ENCODE data around the gene ZBTB47. TPM values are rescaled to one million over a fixed set of nuclear protein-coding genes. Genes with fewer than 3 reads are reported as not detected.

Gene ZBTB47
- total RNA-seq, 1 experiment from 2014 or later, result 9.5 TPM

DNA sequence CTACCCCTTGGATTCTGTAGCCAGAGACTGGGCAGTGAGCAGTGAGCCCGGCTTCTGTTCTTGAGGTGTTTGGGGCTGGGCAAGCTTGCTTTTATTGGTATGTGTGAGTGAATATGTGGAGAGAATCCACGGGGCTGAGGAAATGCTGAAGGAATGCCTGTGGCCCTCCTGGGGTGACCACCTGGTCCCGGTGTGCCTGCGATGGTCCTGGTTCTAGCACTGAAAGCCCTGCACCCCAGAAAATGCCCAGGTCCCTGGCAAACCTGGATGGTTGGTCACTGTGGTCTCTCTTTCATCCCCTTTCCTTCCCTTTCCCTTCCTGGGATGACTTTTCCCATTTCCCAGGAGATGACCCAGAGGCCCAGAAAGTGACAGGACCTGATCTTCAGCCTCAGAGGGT lies 4.2 kb downstream of the ZBTB47 start:
- Histone ChIP-seq H3K4me2 (ENCODE audit: low read length) (no peak overlapping the region), H3K79me2 (ENCODE audit: low read length) (0 out of 2 replicates have a peak, but pooled peaks cover 8% of the 10 kb centered on the region), H3K9me2 (replicated peaks; ENCODE audit: low read length) (no peaks in the 10 kb centered on the region), H4K20me1 (ENCODE audit: low read length) (no peaks in the 10 kb centered on the region), H3K27ac (ENCODE audit: low read length) (no peak overlapping the region), H3K9me3 (ENCODE audit: low read length) (no peaks in the 10 kb centered on the region), H3F3A (ENCODE audit: low read length, unreplicated experiment) (no peaks in the 10 kb centered on the region), H3K4me1 (ENCODE audit: insufficient read depth, low read length) (peaks cover 11% of the 10 kb centered on the region), H3K27me3 (ENCODE audit: low read length) (no peaks in the 10 kb centered on the region), H2AFZ (ENCODE audit: low read length) (no peak overlapping the region), H3K36me3 (ENCODE audit: low read depth, low read length) (no peaks in the 10 kb centered on the region), H3K9ac (ENCODE audit: low read length) (no peak overlapping the region), H3K4me3 (ENCODE audit: low read length) (no peak overlapping the region)
- no peak for DNase-seq
- TF ChIP-seq, protein P1, sequence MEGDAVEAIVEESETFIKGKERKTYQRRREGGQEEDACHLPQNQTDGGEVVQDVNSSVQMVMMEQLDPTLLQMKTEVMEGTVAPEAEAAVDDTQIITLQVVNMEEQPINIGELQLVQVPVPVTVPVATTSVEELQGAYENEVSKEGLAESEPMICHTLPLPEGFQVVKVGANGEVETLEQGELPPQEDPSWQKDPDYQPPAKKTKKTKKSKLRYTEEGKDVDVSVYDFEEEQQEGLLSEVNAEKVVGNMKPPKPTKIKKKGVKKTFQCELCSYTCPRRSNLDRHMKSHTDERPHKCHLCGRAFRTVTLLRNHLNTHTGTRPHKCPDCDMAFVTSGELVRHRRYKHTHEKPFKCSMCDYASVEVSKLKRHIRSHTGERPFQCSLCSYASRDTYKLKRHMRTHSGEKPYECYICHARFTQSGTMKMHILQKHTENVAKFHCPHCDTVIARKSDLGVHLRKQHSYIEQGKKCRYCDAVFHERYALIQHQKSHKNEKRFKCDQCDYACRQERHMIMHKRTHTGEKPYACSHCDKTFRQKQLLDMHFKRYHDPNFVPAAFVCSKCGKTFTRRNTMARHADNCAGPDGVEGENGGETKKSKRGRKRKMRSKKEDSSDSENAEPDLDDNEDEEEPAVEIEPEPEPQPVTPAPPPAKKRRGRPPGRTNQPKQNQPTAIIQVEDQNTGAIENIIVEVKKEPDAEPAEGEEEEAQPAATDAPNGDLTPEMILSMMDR (conservative IDR thresholded peaks at IDR 0.05; ENCODE audit: low read depth, low read length), result no peak
- no peak for TF ChIP-seq EZH2phosphoT487 (IDR thresholded peaks at IDR 0.05; ENCODE audit: borderline replicate concordance, low read length)
- TF ChIP-seq EZH2 (IDR thresholded peaks at IDR 0.05; ENCODE audit: low read length, unreplicated experiment), result no peak
- ChIA-PET CTCF (interaction anchor here (0.6 kb wide), 1 partner anchor 54 kb away, joined by 4 read pairs; no protein-coding TSS in a partner anchor), POLR2A (ENCODE audit: unreplicated experiment) (no interaction called here)
- intact Hi-C loops (cut with micrococcal nuclease), result no loop called here
- no TSS peak for BruUV-seq (replicated peaks)
- no peak for ATAC-seq

DNA sequence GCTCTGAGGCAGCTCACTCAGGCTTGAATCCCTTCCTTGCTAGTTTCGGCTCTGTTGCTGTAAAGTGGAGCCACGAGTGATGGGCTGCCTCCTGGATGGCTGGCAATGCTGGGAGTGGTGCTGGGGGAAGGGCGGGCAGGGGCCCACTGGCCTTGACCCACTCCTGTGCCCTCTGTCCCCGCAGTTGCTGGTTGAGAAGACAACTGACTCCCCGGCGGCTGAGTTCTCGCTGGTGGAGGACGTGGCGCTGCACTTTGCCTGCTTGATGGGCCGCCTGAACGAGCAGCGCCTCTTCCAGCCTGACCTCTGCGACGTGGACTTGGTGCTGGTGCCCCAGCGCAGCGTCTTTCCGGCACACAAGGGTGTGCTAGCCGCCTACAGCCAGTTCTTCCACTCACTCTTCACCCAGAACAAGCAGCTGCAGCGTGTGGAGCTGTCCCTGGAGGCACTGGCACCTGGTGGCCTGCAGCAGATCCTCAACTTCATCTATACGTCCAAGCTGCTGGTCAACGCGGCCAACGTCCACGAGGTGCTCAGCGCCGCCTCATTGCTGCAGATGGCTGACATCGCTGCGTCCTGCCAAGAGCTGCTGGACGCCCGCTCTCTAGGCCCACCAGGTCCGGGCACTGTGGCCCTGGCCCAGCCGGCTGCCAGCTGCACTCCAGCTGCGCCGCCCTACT lies 4.7 kb downstream of the ZBTB47 start:
- DNase-seq (no peak), ATAC-seq (no peak)
- H3F3A ChIP-seq (ENCODE audit: low read length, unreplicated experiment), result no peaks in the 10 kb centered on the region
- H3K4me1 ChIP-seq (ENCODE audit: insufficient read depth, low read length), result peaks cover 6% of the 10 kb centered on the region
- TF ChIP-seq, protein P1 (conservative IDR thresholded peaks at IDR 0.05; ENCODE audit: low read depth, low read length), result no peak
- TF ChIP-seq EZH2phosphoT487 (IDR thresholded peaks at IDR 0.05; ENCODE audit: borderline replicate concordance, low read length) (no peak), EZH2 (IDR thresholded peaks at IDR 0.05; ENCODE audit: low read length, unreplicated experiment) (no peak)
- ChIA-PET POLR2A (ENCODE audit: unreplicated experiment) (no interaction called here), CTCF (interaction anchor here (0.6 kb wide), 1 partner anchor 53 kb away, joined by 4 read pairs; no protein-coding TSS in a partner anchor)
- H3K4me3 ChIP-seq (ENCODE audit: low read length), result no peak overlapping the region
- no peak overlapping the region for H3K9ac ChIP-seq (ENCODE audit: low read length)
- no peak overlapping the region for H3K27ac ChIP-seq (ENCODE audit: low read length)
- H3K9me3 ChIP-seq (ENCODE audit: low read length), result no peaks in the 10 kb centered on the region
- no peak overlapping the region for H2AFZ ChIP-seq (ENCODE audit: low read length)
- no peaks in the 10 kb centered on the region for H3K9me2 ChIP-seq (replicated peaks; ENCODE audit: low read length)
- H3K27me3 ChIP-seq (ENCODE audit: low read length), result no peaks in the 10 kb centered on the region
- intact Hi-C loops (cut with micrococcal nuclease), result no loop called here
- 0 out of 2 replicates have a peak, but pooled peaks cover 7% of the 10 kb centered on the region for H3K79me2 ChIP-seq (ENCODE audit: low read length)
- no TSS peak for BruUV-seq (replicated peaks)
- H3K4me2 ChIP-seq (ENCODE audit: low read length), result no peak overlapping the region
- H3K36me3 ChIP-seq (ENCODE audit: low read depth, low read length), result no peaks in the 10 kb centered on the region
- H4K20me1 ChIP-seq (ENCODE audit: low read length), result no peaks in the 10 kb centered on the region

DNA sequence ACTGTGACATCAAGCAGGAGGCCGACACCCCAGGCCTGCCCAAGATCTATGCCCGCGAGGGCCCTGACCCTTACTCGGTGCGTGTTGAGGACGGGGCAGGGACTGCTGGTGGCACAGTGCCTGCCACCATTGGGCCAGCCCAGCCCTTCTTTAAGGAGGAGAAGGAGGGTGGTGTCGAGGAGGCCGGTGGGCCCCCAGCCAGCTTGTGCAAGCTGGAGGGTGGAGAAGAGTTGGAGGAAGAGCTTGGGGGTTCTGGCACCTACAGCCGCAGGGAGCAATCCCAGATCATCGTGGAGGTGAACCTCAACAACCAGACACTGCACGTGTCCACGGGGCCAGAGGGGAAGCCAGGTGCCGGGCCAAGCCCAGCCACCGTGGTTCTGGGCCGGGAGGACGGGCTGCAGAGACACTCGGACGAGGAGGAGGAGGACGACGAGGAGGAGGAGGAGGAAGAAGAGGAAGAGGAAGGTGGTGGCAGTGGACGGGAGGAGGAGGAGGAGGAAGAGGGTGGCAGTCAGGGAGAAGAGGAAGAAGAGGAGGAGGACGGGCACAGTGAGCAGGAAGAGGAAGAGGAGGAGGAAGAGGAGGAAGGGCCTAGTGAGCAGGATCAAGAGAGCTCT lies 5.4 kb downstream of the ZBTB47 start:
- Histone ChIP-seq H3K9me3 (ENCODE audit: low read length) (no peaks in the 10 kb centered on the region), H3K9me2 (replicated peaks; ENCODE audit: low read length) (no peaks in the 10 kb centered on the region), H3F3A (ENCODE audit: low read length, unreplicated experiment) (no peaks in the 10 kb centered on the region), H3K4me3 (ENCODE audit: low read length) (no peak overlapping the region), H3K9ac (ENCODE audit: low read length) (no peak overlapping the region), H4K20me1 (ENCODE audit: low read length) (no peaks in the 10 kb centered on the region), H2AFZ (ENCODE audit: low read length) (no peak overlapping the region), H3K36me3 (ENCODE audit: low read depth, low read length) (no peaks in the 10 kb centered on the region), H3K27ac (ENCODE audit: low read length) (no peak overlapping the region), H3K4me2 (ENCODE audit: low read length) (no peak overlapping the region), H3K27me3 (ENCODE audit: low read length) (no peaks in the 10 kb centered on the region), H3K4me1 (ENCODE audit: insufficient read depth, low read length) (no peaks in the 10 kb centered on the region; the same call in 1 of the 2 replicates), H3K79me2 (ENCODE audit: low read length) (0 out of 2 replicates have a peak, but pooled peaks cover under 1% of the 10 kb centered on the region)
- intact Hi-C loops (cut with micrococcal nuclease), result no loop called here
- BruUV-seq (replicated peaks), result no TSS peak
- CTCF ChIA-PET, result no interaction called here
- TF ChIP-seq EZH2phosphoT487 (IDR thresholded peaks at IDR 0.05; ENCODE audit: borderline replicate concordance, low read length), result no peak
- POLR2A ChIA-PET (ENCODE audit: unreplicated experiment), result no interaction called here
- DNase-seq (no peak), ATAC-seq (no peak)

Data from PC-3 (cell line).